ENCODE results near the gene GCFC2.
"Not testable (repeated sequence)": the region's sequence is repeated elsewhere in the genome, so short reads cannot be mapped to it uniquely, and the experiment has no call there.

GCFC2 gene

GRCh38 chr2:75710577-75711253 lies at the start of gene GCFC2:
TSS of gene GCFC2 (minus strand) at chr2:75710915. CDS start at chr2:75710855, 60 bp downstream.
- peak within 1 kb of the TSS; percentile 96 for H3K27ac Mint-ChIP-seq
- peaks cover 4% of the 10 kb centered on the region for H3K27me3 Mint-ChIP-seq
- H3K36me3 Mint-ChIP-seq (ENCODE audit: low read depth), result peaks cover 19% of the 10 kb centered on the region
- peaks cover 26% of the 10 kb centered on the region for H3K4me1 Mint-ChIP-seq (ENCODE audit: low read depth)
- H3K4me3 Mint-ChIP-seq, result peak within 1 kb of the TSS; percentile 86
- no peaks in the 10 kb centered on the region for H3K9me3 Mint-ChIP-seq

DNA sequence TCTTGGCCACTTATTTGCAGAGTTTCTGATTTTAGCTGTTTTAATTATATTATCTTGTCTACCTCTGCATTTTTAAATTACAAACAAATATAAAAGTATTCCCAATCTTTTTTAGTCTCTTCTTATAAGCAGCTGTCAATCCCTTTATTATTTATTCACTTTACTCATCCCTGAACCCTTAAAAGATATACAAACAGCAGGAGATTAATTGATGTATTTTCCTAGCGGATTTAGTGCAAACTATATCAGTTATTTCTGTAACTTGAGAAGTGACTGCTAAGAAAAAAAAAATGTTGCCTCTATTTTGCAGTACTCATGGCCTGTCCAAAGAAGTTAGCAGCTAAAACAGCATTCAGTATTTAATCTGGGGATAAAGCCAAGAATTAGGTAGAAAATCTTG lies 42.1 kb upstream of the GCFC2 start:
- no peaks in the 10 kb centered on the region for H3K4me1 Mint-ChIP-seq (ENCODE audit: low read depth)
- no peaks in the 10 kb centered on the region for H3K9me3 Mint-ChIP-seq
- H3K4me3 Mint-ChIP-seq, result no peak overlapping the region
- peaks cover 24% of the 10 kb centered on the region for H3K27me3 Mint-ChIP-seq
- H3K36me3 Mint-ChIP-seq (ENCODE audit: low read depth), result no peaks in the 10 kb centered on the region
- H3K27ac Mint-ChIP-seq, result no peak overlapping the region

DNA sequence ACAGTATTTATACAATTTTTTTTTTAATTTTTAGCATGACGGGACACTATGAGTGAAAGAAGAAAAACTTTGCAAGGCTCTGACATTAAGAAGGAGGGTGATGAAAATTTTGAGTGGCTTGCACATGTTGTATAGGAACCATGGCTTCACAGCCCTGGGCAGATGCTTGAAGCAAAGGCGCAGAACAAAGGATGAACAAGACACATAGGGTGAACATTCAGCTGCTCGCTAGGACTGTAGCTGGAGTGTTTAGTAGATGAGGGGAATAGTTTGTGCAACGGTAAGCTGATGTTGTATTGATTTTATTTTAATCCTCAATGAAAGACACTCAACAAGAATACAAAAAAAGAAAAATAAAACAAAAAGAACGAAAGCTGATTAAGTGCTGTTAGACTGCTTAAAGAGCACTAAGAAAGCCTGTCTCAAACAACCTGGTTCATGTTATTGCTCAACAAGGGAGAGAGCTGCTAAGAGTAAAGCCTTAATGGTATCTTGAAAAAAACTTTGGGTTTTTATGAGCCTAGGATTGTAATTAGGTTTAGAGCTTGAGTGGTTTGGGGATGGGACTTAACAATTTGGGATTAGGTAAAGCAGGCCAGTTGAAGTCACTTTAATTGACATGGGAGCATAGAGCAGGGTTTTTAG lies 41.2 kb upstream of the GCFC2 start:
- Mint-ChIP-seq H3K27me3 (peaks cover 18% of the 10 kb centered on the region), H3K9me3 (no peaks in the 10 kb centered on the region), H3K36me3 (ENCODE audit: low read depth) (no peaks in the 10 kb centered on the region), H3K4me3 (no peak overlapping the region), H3K4me1 (ENCODE audit: low read depth) (no peaks in the 10 kb centered on the region), H3K27ac (no peak overlapping the region)

DNA sequence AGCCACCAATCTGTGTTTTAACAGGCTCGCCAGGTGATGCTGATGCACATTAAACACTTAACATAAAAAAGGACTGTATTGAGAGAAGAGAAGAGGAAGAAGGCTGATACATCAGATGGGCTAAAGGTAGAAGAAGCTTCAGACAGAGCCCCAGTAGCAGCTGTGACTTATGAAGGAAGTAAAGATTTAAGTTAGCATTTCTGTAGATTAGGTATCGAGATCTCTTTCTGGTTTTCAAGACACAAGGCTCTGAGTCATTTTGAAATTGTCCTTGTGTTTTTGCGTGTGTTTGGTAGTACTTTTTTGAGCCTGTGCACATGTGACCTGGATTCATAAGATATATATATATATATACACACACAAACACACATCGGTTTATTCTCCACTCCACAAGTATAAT lies 40.6 kb upstream of the GCFC2 start:
- H3K4me3 Mint-ChIP-seq, result no peak overlapping the region
- peaks cover 18% of the 10 kb centered on the region for H3K27me3 Mint-ChIP-seq
- no peak overlapping the region for H3K27ac Mint-ChIP-seq
- no peaks in the 10 kb centered on the region for H3K4me1 Mint-ChIP-seq (ENCODE audit: low read depth)
- H3K36me3 Mint-ChIP-seq (ENCODE audit: low read depth), result no peaks in the 10 kb centered on the region
- H3K9me3 Mint-ChIP-seq, result no peaks in the 10 kb centered on the region

DNA sequence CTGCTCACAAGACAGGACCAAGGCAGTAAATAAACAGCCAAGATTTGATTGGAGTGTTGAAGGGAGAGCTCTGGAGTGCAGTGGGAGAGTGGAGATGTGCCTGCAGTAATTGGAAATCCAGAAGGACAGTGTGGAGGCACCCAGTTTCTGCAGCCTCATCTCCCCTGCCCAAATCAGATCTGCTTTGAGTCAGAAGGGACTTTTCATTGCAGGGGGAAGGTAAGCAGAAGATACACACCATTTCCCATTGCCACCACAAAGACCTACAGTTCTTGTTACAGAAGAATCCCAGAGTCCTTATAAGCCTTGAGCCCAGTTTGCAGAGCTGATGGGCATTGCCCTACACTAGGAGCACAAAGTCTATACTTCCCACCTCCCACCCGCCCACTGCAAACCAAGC lies 27.2 kb upstream of the GCFC2 start:
- Mint-ChIP-seq H3K27ac (no peak overlapping the region), H3K4me3 (no peak overlapping the region), H3K4me1 (ENCODE audit: low read depth) (no peaks in the 10 kb centered on the region), H3K36me3 (ENCODE audit: low read depth) (no peaks in the 10 kb centered on the region), H3K9me3 (peaks cover 4% of the 10 kb centered on the region), H3K27me3 (peaks cover 20% of the 10 kb centered on the region)

DNA sequence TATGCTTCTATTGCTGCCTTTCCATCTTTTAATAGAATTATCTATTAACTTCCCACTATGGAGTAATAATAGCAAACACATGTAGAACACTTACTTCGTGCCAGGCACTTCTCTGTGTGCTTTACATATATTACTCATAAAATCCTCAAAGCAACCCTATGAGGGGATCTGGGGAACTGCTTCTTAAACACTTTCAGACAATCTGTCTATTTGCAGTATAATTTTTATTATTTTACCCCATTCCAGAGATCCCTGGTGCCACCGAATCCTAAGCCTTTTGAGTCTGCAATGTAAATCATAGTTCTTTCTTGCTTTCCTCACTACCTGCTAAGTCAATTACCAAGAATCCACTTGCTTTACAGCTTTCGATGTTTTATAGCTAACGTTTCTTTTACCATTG lies 25.6 kb upstream of the GCFC2 start:
- Mint-ChIP-seq H3K4me1 (ENCODE audit: low read depth) (no peaks in the 10 kb centered on the region), H3K27me3 (peaks cover 20% of the 10 kb centered on the region), H3K9me3 (peaks cover 4% of the 10 kb centered on the region), H3K27ac (no peak overlapping the region), H3K36me3 (ENCODE audit: low read depth) (no peaks in the 10 kb centered on the region), H3K4me3 (no peak overlapping the region)

GRCh38 chr2:75729861-75730260 lies 19.1 kb upstream of the GCFC2 start:
- Mint-ChIP-seq H3K4me3 (no peak overlapping the region), H3K27ac (no peak overlapping the region), H3K9me3 (no peaks in the 10 kb centered on the region), H3K27me3 (peaks cover 21% of the 10 kb centered on the region), H3K4me1 (ENCODE audit: low read depth) (no peaks in the 10 kb centered on the region), H3K36me3 (ENCODE audit: low read depth) (no peaks in the 10 kb centered on the region)

DNA sequence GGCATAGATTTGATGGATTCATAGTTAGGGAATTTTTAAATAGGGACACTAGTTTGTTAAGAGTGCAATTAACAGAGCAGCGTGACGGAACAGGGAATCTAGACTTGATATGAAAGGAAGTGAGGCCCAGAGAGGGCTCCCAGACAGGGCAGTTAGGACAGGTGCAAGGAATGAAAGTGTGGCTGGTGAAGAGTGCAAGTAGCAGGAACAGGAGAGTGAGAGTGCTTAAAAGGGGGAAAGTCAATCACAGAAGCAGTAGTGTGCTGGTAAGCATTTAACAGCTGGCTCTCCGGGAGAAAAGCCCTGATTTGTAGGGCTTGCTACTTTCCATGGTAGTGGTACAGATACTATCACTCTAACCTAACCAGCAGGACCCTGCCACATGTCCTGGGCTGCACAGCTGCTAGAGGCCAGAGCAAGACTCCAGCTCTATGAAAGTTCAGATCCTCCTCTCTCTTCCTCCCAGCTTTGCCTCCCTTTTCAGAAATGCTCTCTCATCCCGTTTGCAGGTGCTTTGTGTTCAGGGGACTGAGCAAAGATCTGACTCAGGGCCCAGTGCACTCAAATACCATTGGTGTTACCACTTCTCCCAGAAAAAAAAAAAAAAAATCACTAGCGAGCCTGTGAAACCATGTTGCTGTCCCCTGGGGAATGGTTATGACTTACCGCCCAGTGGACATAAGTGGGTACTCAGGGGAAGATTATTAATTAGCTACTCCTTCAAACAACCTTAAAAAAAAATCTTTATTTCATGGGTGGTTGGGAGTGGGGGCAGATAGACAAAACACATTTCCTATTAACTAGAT lies 18.1 kb upstream of the GCFC2 start:
- Mint-ChIP-seq H3K4me1 (ENCODE audit: low read depth) (no peaks in the 10 kb centered on the region), H3K27me3 (peaks cover 23% of the 10 kb centered on the region), H3K27ac (no peak overlapping the region), H3K9me3 (no peaks in the 10 kb centered on the region), H3K4me3 (no peak overlapping the region), H3K36me3 (ENCODE audit: low read depth) (no peaks in the 10 kb centered on the region)

DNA sequence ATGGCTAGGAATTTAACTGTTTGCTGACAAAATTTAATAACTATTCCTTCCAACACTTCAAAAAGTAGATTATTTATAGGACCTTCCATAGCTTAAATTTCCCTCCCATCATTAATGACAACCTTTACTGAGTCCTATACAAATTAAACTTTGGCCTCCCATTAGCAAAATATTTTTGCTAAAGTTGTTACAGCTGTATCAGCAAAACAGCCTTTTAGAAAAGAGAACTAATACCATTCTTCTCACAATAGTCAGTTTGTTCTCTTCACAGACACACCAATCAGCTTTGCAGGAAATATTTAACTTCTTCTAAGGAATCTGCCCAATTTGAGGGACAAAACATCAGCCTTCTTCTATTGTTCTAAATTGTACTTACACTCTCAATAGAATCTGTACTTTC lies 12.0 kb upstream of the GCFC2 start:
- no peaks in the 10 kb centered on the region for H3K4me1 Mint-ChIP-seq (ENCODE audit: low read depth)
- no peak overlapping the region for H3K4me3 Mint-ChIP-seq
- H3K9me3 Mint-ChIP-seq, result no peaks in the 10 kb centered on the region
- no peak overlapping the region for H3K27ac Mint-ChIP-seq
- peaks cover 31% of the 10 kb centered on the region for H3K27me3 Mint-ChIP-seq
- H3K36me3 Mint-ChIP-seq (ENCODE audit: low read depth), result no peaks in the 10 kb centered on the region

DNA sequence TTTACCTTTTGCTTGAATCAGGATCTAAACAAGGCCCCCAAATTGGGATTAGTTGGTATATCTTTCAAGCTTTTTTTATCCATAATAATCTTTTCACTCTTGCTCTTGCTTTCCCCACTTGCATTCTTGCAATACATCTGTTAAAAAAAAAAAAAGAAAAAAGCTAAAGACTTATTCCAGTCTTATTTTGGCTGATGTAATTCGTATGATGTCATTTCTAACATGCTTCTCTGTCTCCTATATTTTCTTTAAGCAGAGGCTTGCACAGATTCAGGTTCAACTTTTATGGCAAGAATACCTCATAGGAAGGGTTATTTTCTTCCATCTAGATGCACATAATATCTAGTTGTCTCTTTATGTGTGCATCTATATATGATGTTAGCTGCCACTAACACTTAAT lies 9.8 kb upstream of the GCFC2 start:
- H3K27me3 Mint-ChIP-seq, result peaks cover 20% of the 10 kb centered on the region

GRCh38 chr2:75719616-75720015 lies 8.9 kb upstream of the GCFC2 start:
- Mint-ChIP-seq H3K27me3 (peaks cover 23% of the 10 kb centered on the region), H3K4me1 (ENCODE audit: low read depth) (no peaks in the 10 kb centered on the region)

More for the DNA sequence above, 9.8 kb upstream of the GCFC2 start:
- Mint-ChIP-seq H3K9me3 (no peaks in the 10 kb centered on the region), H3K27ac (no peak overlapping the region), H3K36me3 (ENCODE audit: low read depth) (no peaks in the 10 kb centered on the region), H3K4me3 (no peak overlapping the region), H3K4me1 (ENCODE audit: low read depth) (no peaks in the 10 kb centered on the region)

DNA sequence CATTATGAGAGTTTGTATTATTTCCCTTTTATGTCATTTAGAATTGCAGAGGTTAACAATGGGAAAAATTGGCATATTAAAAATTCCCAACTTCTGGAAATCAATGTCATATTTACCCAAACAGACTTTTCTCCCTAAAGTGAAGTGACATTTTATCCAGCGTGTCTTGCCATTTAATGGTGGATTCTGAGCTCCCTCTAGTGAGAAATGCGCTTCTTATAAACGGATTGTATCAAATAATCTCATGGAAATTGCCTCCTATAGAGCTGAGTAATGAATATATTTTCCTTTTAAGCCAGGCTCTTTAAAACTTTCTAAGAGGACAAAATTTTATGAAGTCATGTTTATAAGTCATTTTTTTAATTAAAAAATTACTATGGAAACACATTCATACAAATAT lies 5.7 kb upstream of the GCFC2 start:
- Mint-ChIP-seq H3K27me3 (peaks cover 7% of the 10 kb centered on the region), H3K9me3 (no peaks in the 10 kb centered on the region), H3K27ac (no peak overlapping the region), H3K4me3 (no peak overlapping the region), H3K4me1 (ENCODE audit: low read depth) (peaks cover under 1% of the 10 kb centered on the region), H3K36me3 (ENCODE audit: low read depth) (no peaks in the 10 kb centered on the region)

More at GRCh38 chr2:75719616-75720015, 8.9 kb upstream of the GCFC2 start:
- Mint-ChIP-seq H3K27ac (no peak overlapping the region), H3K4me3 (no peak overlapping the region), H3K9me3 (no peaks in the 10 kb centered on the region), H3K36me3 (ENCODE audit: low read depth) (no peaks in the 10 kb centered on the region)

DNA sequence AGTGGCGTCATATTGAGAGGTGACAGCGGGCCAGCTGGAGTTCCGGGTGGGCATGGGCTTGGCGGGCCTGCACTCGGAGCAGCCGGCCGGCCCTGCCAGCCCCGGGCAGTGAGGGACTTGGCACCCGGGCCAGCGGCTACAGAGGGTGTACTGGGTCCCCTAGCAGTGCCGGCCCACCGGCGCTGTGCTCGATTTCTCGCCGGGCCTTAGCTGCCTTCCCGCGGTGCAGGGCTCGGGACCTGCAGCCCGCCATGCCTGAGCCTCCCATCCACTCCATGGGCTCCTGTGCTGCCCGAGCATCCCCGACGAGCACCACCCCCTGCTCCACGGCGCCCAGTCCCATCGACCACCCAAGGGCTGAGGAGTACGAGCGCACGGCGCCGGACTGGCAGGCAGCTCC lies 875 bp upstream of the GCFC2 start:
- Mint-ChIP-seq H3K36me3 (ENCODE audit: low read depth) (peaks cover 11% of the 10 kb centered on the region), H3K4me1 (ENCODE audit: low read depth) (peaks cover 20% of the 10 kb centered on the region), H3K27ac (peak overlapping the region; percentile 96), H3K4me3 (peak overlapping the region; percentile 86)
- H3K9me3 Mint-ChIP-seq, H3K27me3 Mint-ChIP-seq: not testable (repeated sequence)

GRCh38 chr2:75710220-75710576 lies 517 bp downstream of the GCFC2 start:
- Mint-ChIP-seq H3K9me3 (no peaks in the 10 kb centered on the region), H3K4me3 (peak overlapping the region; percentile 86), H3K4me1 (ENCODE audit: low read depth) (peaks cover 26% of the 10 kb centered on the region), H3K27ac (peak overlapping the region; percentile 96), H3K36me3 (ENCODE audit: low read depth) (peaks cover 23% of the 10 kb centered on the region), H3K27me3 (peaks cover 1% of the 10 kb centered on the region)

- Mint-ChIP-seq H3K27me3 (no peaks in the 10 kb centered on the region), H3K36me3 (ENCODE audit: low read depth) (peaks cover 32% of the 10 kb centered on the region), H3K4me3 (peak overlapping the region; percentile 86), H3K9me3 (no peaks in the 10 kb centered on the region), H3K4me1 (ENCODE audit: low read depth) (peaks cover 26% of the 10 kb centered on the region), H3K27ac (peak overlapping the region; percentile 77)
Observed at GRCh38 chr2:75709297-75709696, 1.4 kb downstream of the GCFC2 start.

All from stimulated activated naive CD8-positive, alpha-beta T cell treated with anti-CD3 and anti-CD28 coated beads, Interleukin-15, Interleukin-2, amounts not matched to agents 100 ng/mL and 50 ng/mL, for 24 hours (primary cell).